Measurements from ENCODE around the gene ZNF8.
"Not testable (repeated sequence)": the region's sequence is repeated elsewhere in the genome, so short reads cannot be mapped to it uniquely, and the experiment has no call there.

Gene ZNF8

DNA sequence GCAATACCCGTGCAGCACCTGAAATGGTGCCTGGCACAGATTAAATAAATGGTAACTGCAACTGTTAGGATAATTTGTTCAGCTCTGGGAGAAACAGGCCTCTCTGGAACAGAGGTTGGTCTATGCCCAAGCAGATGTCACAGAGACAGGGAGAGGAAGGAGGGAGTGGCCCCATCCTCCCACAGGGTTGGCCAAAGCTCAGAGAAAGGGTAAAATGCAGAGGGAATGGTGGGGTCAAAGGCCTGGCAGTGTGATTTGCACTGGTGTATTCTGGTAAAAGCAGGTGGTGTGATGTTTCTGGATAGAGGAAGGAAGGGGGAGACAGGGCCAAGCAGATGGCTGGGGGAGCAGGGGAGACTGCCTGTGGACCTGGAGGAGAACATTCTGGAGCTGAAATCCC lies 57.5 kb downstream of the ZNF8 start:
- DNase-seq (ENCODE audit: low read depth) = no peak

DNA sequence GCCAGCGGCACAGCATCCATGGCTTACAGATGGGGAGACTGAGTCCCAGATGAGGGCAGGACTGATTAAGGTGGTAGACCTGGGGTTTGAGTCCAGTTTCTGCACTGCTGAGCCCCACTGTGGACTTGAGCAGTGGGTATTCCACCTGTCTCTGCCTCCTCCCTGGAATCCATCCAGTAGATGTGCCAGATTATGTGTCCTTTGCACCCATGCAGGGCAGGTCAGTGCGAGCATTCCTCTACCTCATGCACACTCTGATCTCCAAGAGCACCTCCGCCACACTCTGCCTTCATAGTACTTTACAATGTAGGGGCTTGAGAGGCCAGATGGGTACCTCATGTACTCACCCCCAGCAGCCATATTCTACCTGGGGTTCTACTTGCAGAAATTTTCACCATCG lies 58.1 kb downstream of the ZNF8 start:
- no peak for DNase-seq (ENCODE audit: low read depth)

DNA sequence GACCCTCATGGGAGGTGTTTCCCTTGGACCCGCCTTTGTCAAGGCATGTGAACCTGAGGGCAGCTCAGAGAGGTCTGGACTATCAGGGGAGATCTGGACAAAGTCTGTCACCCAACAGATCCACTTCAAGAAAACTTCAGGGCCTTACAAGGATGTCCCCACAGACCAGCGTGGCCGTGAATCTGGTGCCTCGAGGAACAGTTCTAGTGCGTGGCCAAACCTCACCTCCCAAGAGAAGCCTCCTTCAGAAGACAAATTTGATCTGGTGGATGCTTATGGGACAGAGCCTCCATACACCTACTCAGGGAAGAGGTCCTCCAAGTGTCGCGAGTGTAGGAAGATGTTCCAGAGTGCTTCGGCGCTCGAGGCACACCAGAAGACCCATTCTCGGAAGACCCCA lies 59.6 kb downstream of the ZNF8 start:
- DNase-seq (ENCODE audit: low read depth) = no peak

DNA sequence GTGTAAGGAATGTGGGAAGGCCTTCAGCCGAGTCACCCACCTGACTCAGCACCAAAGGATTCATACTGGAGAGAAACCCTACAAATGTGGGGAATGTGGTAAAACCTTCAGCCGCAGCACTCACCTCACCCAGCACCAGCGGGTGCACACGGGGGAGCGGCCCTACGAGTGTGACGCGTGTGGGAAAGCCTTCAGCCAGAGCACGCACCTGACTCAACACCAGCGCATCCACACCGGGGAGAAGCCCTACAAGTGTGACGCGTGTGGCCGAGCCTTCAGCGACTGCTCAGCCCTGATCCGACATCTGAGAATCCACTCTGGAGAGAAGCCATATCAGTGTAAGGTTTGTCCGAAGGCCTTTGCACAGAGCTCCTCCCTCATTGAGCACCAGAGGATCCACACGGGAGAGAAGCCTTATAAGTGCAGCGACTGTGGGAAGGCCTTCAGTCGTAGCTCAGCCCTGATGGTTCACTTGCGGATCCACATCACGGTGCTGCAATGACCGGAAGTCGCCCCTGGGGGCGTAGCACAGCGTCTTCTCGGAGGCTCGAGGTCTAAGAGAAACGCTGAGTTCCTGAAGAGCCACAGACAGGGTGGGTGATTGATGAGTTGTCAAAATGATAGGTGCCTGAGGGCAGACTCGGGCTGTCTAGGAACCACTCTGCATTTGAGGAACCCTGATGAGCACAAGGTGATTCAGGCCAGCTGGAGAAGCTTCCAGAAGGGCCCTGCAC lies 60.2 kb downstream of the ZNF8 start:
- DNase-seq (ENCODE audit: low read depth) = no peak

DNA sequence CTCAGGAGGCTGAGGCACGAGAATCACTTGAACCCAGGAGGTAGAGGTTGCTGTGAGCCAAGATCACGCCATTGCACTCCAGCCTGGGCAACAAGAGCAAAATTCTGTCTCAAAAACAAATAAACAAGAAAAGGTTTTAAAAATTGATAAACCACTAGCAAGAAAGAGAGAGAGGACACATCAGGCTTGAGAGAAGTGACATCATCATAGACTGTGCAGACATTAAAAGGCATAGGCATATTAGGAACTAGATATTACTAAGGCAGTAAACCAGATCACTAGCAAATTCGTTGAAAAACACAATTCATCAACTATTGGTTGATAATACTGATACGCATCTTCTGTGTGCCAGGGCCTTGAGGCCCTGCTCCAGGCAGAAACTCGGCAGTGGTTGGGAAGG lies 66.8 kb downstream of the ZNF8 start:
- no peak for DNase-seq (ENCODE audit: low read depth)

DNA sequence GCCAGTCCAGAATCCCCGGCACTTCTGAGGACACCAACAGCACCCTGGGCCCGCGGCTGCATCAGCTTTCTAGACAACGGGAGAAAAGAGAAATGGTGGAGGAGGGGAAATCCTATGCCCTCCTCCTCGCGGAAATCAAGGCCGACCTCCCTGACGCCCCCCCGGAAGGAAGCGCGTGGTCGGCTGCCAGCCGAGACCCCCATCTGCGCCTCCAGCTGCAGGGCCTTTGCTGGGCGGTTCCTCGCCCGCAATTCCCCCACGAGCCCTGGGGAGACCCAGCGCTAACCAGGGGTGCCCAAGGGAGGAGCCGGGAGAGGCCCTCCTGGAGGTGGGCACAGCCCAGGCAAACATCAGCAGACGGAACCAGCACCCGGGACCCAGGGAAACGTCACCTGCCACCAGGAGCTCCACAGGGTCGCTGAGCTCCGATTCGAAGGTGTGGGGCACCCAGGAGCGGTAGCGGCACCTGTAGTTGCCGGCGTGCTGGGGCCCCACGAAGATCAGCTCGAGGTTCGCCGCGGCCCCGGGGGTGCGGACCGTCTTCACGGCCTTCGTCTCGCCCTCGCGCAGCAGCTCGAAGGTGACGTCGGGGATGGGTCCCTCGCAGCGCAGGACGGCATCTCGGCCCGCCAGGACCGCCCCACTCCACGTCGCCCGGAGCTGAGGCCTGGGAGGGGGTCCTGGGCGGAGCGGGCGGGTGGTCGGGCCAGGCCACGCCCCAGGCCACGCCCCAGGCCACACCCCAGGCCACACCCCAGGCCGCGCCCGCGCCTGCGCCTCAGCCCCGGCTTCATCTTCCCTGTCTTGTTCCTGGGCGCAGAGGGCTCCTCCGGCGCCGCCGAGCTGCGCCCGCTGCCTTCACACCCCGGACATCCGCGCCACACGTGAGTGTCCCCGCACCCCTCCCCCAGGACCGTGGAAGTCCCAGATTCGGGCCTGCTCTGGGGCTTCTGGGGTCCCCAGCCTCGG lies 68.5 kb downstream of the ZNF8 start:
- DNase-seq (ENCODE audit: low read depth) = peak; percentile 27

DNA sequence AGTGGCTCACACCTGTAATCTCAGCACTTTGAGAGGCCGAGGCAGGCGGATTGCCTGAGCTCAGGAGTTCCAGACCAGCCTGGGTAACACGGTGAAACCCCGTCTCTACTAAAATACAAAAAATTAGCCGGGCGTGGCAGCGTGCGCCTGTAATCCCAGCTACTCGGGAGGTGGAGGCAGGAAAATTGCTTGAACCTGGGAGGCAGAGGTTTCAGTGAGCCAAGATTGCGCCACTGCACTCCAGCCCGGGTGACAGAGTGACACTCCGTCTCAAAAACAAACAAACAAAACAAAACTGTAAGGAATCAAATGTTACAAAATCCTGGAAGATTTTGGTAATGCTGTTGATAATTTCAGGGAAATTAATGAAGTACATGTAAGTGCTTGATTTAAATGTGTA lies 69.3 kb downstream of the ZNF8 start:
- DNase-seq (ENCODE audit: low read depth) = not testable (repeated sequence)

DNA sequence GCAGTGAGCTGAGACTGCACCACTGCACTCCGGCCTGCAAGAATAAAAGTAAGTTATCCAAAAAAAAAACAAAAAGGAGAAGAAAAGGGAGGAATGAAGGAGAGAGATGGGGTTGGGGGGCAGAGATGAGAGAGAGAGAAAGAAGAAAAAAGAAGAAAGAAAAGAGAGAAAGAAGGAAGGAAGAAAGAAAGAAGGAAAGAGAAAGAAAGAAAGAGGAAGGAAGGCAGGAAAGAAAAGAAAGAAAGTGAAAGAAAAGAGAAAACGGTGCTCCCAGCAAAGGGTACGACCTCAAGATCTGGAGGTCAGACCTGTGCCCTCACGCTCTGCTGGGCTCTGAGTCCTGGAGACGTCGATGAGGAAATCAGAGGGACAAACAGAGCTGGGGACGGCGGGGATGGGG lies 70.8 kb downstream of the ZNF8 start:
- DNase-seq (ENCODE audit: low read depth) = no peak

DNA sequence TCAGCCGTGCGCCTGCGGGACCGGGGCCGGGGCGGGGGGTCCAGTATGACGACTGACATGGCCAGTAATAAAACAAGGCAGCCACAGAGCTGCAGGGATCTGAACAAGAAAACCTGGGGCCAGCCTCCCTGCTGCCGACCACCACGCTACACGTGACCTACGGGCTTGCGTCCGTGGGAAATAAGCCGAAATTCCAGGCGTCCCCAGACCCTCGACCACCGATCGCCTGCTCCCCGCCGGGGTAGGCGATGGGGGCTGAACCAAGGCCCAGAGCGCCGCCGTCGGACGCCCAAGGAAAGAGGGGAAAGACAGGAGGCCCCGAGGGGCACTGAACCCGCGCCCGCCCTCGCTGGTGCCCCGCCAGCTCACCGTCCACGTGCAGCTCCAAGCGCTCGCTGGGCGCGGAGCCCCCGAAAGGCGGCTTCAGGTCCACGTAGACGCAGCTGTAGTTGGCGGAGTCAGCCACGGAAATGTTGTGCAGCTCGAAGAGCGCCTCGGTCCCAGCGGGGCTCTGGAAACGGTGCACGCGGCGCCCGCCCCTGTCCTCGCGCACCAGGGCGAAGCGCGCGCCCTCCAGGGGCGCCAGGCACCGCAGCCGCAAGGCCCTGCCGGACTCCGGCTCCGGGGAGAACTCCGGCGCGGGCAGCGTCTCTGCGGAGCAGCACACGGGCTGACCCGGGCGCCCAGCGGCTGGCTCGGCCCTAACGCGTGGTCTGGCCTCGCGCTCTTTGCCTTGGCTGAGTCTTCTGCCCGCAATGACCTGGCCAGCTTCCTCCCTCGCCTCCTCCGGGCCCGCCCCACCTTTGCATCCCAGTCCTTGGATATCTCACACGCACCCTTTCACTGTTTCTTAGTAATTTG lies 71.5 kb downstream of the ZNF8 start:
- DNase-seq (ENCODE audit: low read depth) = no peak

DNA sequence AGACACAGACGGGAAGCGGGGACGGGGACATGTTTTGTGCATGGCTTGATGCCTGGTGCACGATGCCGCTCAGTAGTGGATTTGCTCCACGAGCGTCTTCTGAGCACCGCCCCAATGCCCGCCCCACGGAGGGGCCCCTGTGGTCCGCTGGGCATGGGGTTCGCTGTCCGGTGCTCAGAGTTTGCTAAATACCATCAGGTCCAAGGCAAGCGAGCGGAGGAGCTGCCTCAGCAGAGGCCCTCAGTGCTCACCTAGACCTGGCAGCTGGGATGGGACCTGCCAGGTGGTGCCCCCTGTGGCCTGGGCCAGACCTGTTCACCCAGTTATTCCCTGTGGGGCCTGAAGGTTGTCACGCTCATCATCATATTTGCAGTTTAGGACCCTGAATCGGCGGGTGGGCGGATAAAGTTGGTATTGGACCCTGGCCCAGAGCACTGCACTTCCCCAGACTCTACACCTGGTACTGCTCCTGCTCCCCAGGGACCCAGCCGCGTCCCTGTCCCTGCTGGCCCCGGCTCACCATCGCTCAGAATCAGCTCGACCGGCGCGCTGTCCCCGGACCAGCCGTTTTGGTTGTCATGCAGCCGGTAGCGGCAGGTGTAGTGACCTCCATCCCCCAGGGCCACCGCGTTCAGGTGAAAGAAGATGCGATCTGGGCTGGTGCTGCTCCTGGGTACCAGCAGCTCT lies 72.3 kb downstream of the ZNF8 start:
- no peak for DNase-seq (ENCODE audit: low read depth)

DNA sequence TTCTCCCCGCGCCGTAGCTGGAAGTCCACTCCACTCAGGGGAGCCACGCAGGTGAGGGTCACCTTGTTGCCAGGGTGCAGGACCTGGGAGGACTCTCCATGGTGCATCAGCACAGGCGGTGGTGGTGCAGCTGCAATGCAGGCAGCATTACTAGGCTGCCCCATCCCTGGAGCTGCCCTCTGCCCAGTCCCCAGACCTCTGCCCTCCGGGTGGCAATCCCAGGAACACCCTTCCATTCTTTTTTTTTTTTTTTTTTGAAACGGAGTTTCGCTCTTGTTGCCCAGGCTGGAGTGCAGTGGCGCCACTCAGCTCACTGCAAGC lies 72.8 kb downstream of the ZNF8 start:
- DNase-seq (ENCODE audit: low read depth) = no peak

DNA sequence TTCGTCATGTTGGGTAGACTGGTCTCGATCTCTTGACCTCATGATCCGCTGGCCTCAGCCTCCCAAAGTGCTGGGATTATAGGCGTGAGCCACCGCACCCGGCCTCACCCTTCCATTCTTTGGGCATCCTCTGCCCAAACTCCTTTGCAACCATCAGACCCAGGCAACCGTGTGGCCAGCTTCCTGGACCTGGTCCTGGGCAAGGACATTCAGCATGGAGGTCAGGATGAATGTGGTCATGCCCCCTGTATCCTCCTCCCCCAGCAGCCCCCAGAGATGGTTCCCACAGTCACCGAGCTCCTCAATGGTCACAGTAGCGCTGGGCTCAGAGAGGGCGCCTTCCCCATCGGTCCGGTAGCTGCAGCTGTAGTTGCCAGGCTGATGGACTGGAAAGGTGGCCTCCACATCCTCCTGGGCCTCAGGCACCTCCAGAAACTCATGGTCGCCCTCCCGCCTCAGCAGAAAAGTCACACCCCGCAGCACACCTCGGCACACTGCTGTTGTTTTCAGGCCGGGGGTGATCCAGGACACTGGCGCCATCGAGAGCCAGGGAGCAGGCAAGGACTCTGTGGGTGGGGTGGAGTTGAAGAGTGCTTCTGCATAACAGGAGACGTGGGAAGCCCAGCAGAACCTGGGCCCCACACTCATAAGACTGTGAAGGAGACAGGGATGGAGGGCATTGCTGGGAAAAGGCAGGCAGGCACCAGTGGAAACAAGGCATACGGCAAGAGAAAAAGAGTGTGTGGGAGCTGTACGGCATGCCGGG lies 73.4 kb downstream of the ZNF8 start:
- DNase-seq (ENCODE audit: low read depth) = no peak
